Fibroblast of peridontal ligament (primary cell): ENCODE results near the gene SLC9A5.

Experiments used
- DNase-seq: peaks from one replicate; pipeline ENCODE4 v3.0.0-alpha.2; 2010; ENCODE audit errors: extremely low read depth

The SLC9A5 gene

DNA sequence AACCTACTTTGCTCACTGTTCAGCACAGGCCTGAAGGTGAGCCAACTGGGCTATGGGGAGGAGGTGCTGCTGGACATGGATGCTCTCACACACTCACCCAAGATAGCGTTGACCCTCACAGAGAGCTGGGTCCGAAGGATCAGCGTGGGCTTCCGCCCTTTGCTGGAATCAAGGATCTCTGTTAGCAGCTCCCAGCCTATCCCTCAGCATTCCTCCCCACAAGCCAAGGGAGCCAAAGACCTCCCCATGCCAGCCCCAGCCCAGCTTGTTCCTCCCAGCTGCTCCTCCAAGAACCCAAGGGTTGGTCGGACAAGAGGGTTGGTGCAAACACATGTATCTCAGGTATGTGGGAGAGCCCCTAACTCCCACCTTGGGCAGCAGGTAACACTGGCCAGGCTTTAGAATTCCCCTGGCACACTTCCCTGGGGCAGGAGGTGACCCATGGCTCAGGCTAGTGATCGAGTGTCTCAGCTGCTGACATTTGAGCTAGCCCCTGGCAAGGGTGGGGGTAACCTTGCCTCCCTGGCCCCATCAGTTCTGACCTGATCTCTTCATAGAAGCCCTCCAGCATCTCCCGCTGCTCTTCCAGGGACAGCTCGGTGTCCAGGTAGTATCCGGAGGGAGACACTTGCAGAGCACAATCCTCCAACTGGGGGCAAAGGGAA lies 9.8 kb upstream of the SLC9A5 start:
- DNase-seq, result no peak

DNA sequence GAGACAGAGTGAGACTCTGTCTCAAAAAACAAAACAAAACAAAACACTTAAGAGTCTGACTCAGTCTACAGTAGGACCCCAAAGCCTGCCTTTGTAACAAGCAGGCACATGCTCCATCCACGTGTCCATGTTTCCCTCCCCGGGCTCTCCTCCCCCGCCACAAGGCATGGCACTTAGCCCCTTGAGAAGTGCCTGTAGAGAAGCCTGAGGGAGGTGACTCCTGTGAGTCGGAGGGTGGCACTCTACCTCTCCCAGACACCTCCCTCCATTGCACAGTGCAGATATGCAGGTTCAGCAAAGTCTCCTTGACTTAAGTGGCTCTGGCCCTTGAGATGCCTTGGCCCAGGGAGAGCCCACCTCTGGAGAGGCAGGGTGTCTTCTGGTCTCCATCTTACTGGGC lies 8.3 kb upstream of the SLC9A5 start:
- DNase-seq, result no peak

- DNase-seq, result peak; percentile 74
These were observed 7.5 kb upstream of the SLC9A5 start for GRCh38 chr16:67241008-67241900.

DNA sequence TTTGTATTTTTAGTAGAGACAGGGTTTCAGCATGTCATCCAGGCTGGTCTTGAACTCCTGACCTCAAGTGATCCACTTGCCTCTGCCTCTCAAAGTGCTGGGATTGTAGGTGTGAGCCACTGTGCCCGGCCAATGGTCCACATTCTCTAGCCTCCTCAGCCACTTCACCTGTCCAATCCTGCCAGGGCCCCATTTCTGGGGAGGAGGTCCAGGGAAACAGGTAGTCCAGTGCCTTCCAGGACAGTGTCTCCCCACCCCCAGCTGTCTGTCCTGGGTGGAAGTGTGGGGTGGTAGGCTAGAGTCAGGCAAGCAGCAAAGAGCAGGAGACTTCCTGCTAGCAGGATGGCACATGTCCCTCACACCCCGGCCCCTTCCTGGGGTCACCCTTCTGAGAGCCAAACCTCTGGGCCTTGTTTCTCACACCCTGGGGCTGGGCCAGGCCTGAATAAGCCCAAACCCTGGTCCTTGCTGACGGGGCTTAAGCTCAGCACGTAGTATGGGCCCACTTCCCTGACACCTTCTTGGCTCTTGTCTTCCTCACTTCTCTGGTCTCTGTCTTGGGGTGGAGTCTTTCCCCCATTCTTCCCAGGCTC lies 6.5 kb upstream of the SLC9A5 start:
- DNase-seq, result no peak

DNA sequence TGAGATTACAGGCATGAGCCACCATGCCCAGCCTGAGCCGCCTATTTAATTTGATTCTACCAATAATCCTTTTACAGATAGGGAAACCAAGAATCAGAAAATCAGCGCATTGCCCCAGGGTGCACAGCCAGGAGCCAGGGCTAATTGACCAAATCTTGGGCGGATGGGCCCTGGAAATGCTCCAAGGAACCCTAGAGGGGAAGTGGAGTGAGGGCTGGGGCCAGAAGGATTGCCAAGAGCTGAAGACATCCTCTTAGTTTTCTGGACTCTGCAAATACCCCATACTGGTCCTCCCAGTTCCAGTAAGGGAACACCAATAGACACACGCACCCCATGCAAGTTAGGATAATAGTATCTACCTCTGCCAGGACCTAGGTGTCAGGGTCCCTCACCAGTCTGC lies 5.3 kb upstream of the SLC9A5 start:
- no peak for DNase-seq

GRCh38 chr16:67244387-67245185 lies 4.2 kb upstream of the SLC9A5 start:
- peak; percentile 83 for DNase-seq

GRCh38 chr16:67245186-67245585 lies 3.6 kb upstream of the SLC9A5 start:
- no peak for DNase-seq

- DNase-seq, result no peak
These were observed 3.1 kb upstream of the SLC9A5 start for GRCh38 chr16:67245674-67246080.

DNA sequence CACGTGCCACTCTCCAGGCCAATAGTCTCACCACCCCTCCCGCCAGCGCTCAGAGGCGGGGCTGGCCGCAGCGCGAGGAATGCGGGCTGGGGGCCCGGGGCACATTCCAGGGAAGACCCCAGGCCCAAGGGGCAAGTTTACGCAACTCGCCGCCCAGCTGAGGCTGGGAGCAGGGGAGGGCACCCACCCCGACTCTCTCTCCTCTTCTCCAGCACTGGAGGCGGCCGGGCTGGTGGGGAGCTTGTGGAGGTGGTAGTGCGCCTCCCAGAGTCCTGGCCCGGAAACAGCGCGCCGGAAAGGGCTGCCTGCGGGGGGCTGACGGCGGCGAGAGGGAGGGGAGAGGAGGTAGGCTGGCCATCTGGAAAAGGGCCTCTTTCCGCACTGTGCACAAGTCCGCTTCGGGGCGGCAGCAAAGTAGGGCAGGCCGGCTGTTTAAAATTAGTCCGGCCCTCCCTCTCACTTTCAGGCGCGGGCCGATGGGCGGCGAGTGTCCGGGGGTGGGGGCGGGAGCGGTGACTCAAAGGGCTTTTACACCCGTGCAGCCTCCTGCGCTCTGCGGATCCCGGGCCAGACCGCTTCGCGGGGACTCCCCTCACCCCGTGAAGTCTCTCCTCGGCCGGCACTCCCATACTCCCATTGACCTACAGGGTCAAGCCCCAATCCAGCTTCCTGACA lies 2.6 kb upstream of the SLC9A5 start:
- peak; percentile 84 for DNase-seq

DNA sequence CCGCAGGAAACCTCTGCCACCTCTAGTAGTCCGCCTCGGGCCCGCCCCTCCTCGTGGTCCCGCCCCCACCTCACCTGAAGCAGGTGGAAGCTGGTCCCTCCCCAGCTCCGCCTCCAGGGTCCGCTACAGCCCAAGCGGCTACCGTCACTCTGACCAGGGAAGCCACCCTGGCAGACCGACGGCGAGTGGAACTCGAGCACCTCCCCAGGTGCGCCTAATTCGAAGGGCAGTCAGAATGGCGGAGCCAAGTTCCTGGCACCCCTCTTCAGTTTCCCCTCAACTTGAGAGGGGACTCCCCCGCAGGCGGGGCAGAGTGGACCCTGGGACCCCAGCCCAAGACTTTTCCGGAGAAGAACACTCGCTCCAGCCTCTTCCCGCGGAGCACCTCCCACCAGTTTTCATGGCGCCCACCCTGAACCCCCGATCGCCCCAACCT lies 2.0 kb upstream of the SLC9A5 start:
- DNase-seq, result no peak

GRCh38 chr16:67247192-67248072 lies 1.3 kb upstream of the SLC9A5 start, which contains the start of gene FHOD1:
Gene FHOD1, minus strand, starts transcription at chr16:67247481. Its CDS starts 71 bp downstream, at chr16:67247410.
- DNase-seq, result peak; percentile 92

GRCh38 chr16:67248073-67248400 lies 742 bp upstream of the SLC9A5 start:
- no peak for DNase-seq

DNA sequence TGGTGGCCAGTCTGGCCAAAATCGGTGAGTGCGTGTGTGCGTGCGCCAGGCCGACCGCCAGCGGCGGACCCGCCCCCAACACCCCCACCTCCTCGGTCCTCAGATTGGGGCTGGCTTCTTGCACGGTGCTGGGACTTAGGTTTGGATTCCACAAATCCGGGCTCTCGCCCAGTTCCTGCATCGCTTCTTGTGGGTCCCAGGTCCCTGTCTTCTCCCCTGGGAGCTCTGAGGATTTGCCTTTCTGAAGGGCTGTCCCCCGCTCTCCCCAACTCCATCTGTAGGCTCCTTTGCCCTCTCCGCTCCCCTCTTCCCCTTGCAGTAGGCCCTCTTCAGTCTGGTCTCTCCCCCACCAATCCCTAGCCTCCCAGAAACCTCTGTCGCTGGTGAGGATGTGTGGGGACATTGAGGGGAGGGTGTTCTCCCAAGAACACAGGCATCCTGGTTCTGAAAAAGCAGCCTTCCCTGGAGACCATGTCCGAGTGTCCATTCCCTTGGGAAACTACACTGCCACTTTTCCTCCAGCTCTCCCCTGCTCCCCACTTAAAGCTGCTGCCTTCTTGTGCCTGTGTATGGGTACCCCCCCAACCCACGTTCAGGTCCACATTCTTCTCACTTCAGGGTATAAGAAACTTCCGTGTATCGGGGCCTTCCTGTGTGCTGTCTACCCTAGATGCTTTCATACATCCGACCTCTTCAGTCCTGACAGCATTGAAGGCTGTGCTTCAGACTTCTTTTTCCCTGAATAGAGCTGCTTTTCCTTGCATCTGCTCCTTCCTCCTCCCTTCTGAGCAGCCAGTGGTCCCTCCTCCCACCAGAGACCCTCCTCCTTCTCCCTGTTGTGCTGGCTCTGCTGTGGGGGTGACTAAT lies 632 bp downstream of the SLC9A5 start:
- DNase-seq, result no peak

DNA sequence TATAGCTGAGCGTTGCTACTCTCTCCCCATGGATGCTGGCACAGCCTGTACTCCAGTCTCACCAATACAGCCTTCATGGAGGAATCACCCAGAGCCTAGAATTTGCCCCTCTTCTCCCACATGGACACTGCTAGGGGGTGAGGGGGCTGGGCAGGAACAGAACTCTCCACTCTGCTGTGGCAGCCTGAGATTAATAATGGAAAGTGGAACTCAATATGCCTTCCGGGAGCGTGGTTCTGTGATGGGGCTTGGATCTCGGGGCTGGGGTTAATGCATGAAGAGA lies 1.2 kb downstream of the SLC9A5 start:
- no peak for DNase-seq

GRCh38 chr16:67252609-67253497 lies 4.1 kb downstream of the SLC9A5 start:
- DNase-seq, result no peak

DNA sequence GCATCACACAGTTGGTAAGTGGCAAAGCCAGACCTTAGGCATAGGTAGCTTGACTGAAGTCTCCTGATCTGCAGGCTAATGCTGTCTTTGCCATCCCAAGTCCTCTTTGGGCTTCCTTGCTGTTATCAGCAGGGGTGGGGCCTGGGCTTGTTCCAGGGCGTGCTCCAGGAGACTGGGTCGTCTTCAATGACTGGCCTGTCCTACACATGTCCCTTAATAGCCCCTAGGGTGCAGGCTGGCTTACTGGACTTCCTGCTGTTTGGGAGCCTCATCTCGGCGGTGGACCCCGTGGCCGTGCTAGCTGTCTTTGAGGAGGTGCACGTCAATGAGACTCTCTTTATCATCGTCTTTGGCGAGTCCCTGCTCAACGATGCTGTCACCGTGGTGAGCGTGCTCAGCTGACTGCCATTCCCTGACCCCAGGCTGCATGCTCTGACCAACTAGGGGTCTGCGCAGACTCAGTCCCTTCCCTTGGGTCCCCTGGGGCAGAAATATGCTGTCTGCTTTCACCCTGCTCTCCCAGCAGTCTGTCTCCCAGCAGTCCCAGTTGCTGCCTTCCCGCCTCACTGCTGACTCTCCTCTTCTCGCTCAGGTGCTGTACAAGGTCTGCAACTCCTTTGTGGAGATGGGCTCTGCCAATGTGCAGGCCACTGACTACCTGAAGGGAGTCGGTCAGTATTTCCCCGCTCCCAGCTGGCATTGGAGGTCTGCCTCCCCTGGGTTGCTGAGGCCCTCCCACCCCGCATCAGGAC lies 6.2 kb downstream of the SLC9A5 start:
- DNase-seq, result no peak

DNA sequence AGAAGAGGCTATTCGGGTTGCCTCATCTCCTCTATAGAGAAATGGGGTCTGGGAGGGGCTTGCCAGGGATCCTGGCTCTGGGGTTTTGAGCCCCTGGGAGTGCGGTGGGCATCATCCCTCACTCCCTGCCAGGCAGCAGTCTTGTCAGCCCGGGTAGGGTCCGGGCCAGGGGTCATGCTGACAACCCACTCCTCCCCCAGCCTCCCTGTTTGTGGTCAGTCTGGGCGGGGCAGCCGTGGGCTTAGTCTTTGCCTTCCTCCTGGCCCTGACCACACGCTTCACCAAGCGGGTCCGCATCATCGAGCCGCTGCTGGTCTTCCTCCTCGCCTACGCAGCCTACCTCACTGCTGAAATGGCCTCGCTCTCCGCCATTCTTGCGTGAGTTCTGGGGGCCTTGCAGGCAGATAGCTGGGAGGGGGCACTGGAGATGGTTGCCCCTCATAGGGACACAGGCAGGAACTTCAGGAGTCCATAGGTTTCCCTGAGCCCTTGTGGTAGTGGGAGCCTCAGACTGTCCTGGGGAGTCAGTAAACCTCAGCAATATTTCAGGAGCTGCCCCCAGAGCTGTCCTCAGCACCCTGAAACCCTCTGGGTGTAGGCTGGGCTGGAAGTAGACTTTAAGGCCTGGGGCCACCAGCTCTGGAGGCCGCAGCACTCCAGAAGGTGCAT lies 6.9 kb downstream of the SLC9A5 start:
- no peak for DNase-seq
